KBM-7 (cell line): ENCODE measurements around the gene C1orf226.

ENCODE experiments used
- DNase-seq: peaks from one replicate; pipeline ENCODE4 v3.0.0-alpha.2; 2015
- in situ Hi-C: fragments of 300-500 bp; cut with MboI; formaldehyde crosslinking; loops from 2 replicates; pipeline ENCODE4 v1.14.3; 2020; ENCODE audit warnings: low sequenced_read_pairs, low pct_unique_long_range_greater_than_20kb, mixed read lengths

Gene C1orf226

DNA sequence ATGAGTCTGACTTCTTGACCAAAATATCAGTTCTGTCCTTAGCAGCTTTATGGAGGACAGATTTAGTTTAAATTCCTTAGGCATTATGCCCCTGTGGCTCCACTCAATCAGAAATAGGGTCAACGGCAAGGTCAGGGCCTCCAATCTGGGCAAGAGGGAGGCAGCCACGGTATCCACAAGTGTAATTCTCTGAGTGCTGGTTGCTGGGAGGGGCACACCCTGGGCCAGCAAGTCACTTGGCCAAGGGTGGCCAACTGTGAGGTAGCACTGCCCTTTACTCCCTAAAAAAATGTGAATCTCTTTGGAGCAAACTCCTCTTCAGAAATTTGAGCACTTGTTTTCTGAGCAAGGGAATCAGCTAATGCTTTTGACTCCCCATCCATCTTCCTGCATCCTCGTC lies 17.7 kb upstream of the C1orf226 start:
- in situ Hi-C loops: no loop called here
- DNase-seq: no peak

DNA sequence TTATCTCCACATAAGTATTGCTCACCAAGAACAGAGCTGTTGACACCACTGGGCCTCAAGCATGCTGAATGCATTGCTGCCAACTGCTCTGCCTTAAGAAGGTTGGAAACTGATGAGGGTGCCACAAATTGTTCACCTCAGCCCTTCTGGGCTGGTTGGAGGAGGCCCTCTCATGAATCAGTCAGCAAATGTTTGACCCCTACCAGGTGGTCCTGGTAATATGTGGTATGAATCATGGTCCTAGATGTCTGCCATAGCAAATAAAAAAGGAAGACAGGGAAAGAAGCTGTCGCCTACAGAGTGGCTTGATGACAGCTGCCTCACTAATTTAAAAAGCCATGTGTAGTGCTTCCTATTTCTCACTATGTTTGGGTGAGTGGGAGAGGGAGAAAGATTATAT lies 17.0 kb upstream of the C1orf226 start:
- no peak for DNase-seq
- in situ Hi-C loops: no loop called here

DNA sequence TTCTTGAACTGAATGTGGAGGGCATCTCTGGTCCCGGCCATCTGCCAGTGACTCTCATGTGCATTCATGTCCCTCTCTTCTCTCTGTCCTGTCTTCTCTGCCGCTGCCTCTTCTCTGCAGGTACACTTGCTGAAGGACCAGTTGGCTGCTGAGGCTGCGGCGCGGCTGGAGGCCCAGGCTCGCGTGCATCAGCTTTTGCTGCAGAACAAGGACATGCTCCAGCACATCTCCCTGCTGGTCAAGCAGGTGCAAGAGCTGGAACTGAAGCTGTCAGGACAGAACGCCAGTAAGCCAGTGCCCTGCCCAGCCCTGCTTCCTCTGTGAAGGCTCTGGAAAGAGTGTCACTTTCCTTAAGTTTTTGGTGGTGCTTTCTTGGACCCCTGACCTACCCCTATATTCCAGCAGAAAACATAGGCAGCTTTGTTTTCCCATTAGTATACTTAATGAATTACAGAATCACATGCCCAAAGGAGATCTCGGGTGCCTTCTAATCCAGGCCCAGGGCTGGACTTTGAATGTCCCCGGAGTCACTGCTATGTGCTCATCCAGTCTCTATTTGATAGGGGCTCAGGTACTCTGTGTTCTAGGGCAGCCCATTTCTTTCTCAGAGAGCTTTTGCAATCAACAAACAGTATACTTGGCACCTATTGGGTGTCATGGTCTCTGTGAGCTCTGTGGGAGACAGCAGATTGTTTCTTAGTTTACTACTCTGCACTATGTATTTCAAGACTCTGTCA lies 16.1 kb upstream of the C1orf226 start:
- in situ Hi-C loops: no loop called here
- no peak for DNase-seq

DNA sequence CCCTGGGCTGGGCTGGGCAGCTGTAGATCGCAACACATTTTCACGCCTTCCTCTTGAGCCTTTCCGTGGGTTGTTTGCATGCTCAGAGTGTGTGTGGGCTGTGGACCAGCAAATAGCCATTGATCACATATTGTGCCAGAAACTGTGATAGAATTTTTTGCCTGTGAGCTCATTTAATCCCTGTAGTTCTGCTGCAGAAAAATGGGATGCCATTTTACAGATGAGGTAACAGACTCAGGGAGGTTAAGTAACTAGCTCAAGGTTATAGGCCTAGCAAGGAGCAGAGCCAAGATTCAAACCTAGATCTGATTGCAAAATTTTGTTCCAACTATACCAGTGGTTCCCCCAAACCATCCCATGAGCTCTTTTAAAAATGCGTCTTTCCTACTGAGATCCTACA lies 15.4 kb upstream of the C1orf226 start:
- in situ Hi-C loops: no loop called here
- DNase-seq: no peak

DNA sequence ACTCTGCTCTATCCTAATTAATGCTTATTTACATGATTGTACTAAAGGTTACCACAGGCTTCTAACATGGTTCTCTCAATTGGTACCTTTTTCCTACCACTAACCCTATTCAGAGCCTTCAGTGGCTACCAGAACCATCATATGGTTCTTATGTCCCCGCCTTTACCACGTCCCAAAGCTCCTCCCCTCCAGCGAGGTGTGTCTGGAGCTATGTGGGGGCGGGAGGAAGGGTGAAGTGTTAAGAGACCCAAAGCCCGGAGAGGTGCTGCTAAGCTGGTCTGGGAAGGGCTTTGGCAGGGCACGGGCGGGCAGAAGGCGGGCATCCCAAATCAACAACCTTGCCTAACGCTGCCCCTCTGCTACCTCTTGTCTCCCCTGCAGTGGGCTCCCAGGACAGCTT lies 14.9 kb upstream of the C1orf226 start:
- no peak for DNase-seq
- in situ Hi-C loops: no loop called here

DNA sequence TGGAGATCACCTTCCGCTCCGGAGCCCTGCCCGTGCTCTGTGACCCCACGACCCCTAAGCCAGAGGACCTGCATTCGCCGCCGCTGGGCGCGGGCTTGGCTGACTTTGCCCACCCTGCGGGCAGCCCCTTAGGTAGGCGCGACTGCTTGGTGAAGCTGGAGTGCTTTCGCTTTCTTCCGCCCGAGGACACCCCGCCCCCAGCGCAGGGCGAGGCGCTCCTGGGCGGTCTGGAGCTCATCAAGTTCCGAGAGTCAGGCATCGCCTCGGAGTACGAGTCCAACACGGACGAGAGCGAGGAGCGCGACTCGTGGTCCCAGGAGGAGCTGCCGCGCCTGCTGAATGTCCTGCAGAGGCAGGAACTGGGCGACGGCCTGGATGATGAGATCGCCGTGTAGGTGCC lies 14.5 kb upstream of the C1orf226 start:
- in situ Hi-C loops: no loop called here
- DNase-seq: no peak

DNA sequence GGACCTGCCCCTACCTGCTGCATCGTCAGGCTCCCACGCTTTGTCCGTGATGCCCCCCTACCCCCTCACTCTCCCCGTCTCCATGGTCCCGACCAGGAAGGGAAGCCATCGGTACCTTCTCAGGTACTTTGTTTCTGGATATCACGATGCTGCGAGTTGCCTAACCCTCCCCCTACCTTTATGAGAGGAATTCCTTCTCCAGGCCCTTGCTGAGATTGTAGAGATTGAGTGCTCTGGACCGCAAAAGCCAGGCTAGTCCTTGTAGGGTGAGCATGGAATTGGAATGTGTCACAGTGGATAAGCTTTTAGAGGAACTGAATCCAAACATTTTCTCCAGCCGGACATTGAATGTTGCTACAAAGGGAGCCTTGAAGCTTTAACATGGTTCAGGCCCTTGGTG lies 13.8 kb upstream of the C1orf226 start:
- no peak for DNase-seq
- in situ Hi-C loops: no loop called here

DNA sequence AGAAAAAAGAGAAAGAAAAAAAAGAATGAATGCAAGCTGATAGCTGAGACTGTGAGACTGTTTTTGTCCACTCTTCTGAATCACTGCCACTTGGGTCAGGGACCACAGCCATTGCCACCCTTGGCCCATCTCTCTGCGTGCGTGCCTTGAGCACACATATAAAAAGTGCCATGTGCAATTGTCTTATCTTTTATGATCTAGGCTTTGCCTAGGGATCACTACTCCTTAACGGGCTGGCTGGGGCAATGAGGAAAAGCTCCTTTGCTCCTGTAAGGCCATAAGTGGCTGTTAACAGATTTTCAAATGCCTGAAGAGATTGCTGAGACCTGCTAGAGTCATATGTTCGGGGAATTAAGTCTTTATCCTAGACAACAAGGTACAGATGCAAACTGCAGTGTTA lies 13.1 kb upstream of the C1orf226 start:
- in situ Hi-C loops: no loop called here
- DNase-seq: no peak

DNA sequence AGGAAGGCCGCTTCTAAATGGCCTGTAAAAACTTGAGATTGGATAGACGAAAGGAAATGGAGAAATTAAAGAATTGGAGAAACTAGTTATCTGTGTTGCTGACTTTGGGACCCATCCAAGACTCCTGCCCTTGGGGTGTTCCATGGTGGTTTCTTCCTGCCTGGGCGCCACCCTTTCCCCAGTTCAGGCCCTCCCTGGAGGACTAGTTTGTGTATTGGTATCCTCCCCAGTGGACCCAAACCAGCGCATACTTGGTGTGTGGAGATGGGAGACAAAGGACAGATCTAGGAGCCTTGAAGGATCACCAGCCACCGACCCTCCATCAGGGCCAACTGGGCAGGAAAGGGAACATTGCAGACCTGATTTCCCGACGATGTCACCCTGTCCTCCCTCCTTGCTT lies 12.0 kb upstream of the C1orf226 start:
- in situ Hi-C loops: no loop called here
- no peak for DNase-seq

DNA sequence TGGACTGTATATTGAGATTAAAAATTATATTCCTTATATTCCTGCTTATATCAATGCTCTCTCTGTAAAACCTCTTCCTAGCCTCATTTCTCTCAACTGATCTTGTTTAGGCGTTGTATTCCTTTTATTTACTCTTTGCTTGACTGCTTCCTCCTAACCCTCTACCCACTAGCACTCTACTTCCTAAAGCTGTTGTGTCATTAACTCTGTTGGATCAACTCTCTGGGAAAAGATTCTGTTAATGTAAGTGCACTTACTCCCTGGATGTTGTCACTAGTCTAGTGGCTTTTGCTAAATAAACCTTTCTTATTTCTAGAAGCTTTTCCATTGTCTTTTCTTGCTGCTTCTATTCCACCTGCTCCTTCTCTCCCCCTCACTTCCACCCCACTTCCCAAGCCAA lies 11.4 kb upstream of the C1orf226 start:
- DNase-seq: no peak
- in situ Hi-C loops: no loop called here

DNA sequence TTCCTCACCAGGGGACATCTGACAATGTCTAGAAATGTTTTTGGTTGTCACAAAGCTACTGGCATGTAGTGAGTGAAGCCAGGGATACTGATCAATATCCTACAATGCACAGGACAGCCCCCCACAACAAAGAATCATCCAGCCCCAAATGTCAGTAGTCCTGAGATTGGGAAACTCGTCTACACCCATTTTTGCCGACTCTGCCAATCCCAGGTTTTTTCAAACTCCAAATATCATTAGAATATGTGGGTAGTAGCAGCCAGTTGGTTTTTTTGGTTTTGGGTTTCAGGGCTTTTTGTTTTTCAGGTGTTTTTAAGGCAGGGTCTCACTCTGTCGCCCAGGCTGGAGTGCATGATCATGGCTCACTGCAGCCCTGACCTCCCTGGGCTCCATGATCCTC lies 10.8 kb upstream of the C1orf226 start:
- in situ Hi-C loops: no loop called here
- DNase-seq: no peak

DNA sequence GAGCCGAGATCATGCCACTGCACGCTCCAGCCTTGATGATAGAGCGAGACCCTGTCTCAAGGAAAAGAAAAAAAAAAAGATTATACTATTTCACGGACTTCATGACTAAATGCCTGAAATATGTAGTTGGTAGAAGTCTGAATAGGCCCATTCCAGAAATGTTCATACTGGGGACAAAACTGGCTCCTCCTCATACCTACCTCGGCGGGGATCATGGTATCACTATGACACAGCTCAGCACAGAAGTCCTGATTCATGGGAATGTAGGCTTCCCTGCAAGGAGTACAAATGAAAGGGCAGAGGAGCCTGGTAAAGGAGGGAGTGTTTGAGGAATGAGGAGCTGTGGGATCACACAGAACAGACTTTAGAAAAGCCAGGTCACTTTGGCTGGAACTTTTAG lies 9.9 kb upstream of the C1orf226 start:
- DNase-seq: no peak
- in situ Hi-C loops: no loop called here

DNA sequence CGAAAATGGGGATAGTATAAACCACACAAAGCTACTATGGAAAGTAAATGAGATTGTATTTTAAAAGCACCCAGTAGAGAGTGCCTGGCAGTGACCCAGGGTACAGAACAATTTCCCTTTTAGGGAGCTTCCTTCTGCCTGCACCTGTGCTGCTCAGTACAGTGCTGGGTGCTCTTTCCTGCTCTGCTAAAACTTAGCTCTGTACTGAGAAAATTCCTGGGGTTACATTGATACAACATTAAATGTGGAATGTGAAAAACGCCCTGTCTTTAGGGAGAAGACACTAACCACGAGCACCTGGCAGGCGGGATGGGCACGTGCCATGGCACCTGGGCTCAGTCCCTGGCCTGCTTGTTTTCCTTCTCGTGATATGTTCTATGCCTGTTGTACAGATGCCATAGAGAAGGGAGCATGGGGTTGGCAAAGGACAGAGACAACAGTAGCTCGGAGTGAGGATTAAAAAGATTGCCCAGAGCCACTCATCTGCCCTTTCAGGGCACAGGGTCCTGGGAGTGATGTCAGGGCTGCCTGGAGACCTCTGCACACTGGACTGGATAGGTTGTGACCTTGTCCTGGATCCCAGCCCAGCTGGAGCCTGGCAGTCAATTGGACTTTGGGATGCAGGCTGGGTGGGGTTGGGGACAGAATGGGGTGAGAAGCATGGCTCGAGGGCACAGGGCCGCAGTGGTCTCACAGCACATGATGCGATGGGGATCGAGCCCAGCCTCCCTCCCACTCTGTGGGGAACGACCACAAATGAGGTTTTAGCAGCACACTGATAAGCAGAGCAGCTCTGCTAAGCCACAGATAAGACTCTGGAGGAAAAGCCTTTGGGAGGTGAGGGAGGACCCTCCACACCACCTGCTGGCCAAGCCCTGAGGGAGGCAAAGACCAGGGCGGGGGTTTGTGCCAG lies 9.1 kb upstream of the C1orf226 start:
- no peak for DNase-seq
- in situ Hi-C loops: no loop called here

DNA sequence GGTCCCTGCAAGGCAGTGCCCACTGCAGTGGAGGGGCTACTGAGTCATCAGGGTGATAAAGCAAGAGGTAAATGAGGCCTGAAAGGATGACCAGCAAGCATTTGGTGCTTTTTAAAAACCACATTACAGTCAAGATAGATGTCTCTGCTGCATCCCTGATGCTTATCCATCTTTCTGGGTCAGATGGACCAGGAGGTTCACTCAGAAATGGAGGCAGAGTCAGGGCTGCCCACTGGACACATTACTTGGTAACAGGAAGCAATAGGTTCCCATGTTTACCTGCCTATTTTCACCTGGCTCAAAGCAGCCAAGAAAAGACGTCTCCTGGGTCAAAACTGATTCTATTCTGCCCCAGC lies 8.5 kb upstream of the C1orf226 start:
- DNase-seq: no peak
- in situ Hi-C loops: no loop called here

DNA sequence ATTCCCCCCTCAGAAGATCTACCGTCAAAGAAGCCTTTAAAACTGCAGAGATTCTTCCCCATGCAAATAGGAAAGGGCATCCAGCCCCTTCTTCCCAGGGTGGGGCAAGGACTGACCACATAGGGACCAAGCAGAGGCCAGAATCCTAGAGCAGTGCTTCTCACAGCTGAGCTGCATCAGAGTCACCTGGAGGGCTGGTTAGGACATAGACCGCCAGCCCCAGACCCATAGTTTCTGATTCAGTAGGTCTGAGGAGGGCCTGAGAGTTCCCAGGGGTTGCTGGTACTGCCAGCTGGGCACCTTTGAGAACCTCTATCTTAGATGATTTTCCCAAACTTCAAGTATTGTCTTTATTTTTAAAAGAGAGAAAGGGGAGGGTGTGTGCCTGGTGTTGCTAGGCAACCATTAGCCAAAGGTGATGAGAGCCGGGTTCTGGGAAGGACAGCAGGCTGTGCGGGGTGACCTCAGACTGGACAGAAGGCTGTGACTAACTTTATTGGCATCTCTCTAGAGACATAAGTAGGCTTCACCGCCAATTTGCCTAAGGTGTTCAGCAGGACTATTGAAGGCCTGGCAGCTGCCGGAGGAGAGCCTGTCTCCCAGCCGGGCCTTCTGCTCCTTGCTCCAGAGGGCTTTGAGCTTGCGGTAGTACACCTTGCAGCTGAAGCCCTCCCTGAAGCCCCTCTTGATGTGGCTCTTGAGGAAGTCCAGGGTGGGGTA lies 7.8 kb upstream of the C1orf226 start:
- in situ Hi-C loops: no loop called here
- no peak for DNase-seq

DNA sequence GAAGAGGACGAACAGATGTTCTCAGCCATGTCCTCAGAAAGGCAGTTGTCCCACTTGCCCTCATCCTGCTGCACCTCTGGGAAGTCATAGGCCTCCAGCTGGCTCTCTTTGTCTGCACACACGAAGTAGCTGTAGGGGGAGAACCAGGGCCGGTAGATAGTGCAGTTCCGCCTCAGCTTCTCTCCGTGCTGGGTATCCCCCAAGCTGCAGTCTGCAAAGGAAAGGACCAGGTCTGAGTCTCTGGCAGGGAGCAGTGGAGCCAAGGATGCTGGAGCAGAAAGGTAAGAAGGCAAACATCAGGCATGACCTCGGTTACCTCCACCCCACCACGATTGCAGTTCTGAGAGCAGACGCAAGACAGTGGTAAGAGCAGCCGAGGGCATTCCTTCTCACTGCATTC lies 7.1 kb upstream of the C1orf226 start:
- in situ Hi-C loops: no loop called here
- no peak for DNase-seq

DNA sequence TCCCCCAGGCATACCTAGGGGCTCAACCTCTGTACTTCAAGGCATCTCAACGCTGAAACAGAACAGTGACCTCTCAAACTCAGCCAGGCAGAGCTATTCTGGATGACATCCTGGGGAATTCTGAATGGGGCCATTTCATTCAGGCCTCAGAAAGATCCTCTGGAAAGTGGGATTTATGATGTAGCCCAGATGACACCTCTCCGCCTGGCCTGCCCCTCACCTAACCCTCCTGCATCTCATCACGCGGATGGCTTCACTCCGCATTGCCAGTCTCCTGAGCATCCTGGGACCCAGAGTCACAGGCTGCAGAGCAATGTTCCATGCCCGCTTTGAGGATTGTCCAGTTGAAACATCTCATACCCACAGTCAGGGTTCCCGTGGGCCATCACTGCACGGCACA lies 6.1 kb upstream of the C1orf226 start:
- DNase-seq: no peak
- in situ Hi-C loops: no loop called here

DNA sequence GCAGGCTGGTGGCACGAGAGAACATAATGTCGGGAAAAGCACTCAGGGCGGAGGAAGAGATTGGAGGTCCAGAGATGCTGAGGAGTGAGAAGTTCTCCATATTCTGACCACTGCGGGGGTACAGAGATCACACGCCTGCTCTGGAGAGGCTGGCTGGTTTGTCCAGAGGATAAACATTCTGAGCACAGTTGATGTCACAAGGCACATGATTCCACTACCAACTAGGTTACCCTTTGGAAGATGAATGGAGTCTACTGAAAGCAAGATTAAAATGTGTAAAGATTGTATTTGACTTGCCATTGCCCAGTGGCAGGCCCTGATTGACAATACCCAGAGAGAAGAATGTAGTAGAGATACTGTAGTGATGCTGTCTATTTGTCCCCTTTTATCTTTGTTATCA lies 4.8 kb upstream of the C1orf226 start, which contains the start of gene SPATA46:
Gene SPATA46 (minus strand): TSS at position 164 of the 400 bp plus-strand sequence. CDS start 64 bp downstream, at position 100.
- in situ Hi-C loops: no loop called here
- DNase-seq: no peak

DNA sequence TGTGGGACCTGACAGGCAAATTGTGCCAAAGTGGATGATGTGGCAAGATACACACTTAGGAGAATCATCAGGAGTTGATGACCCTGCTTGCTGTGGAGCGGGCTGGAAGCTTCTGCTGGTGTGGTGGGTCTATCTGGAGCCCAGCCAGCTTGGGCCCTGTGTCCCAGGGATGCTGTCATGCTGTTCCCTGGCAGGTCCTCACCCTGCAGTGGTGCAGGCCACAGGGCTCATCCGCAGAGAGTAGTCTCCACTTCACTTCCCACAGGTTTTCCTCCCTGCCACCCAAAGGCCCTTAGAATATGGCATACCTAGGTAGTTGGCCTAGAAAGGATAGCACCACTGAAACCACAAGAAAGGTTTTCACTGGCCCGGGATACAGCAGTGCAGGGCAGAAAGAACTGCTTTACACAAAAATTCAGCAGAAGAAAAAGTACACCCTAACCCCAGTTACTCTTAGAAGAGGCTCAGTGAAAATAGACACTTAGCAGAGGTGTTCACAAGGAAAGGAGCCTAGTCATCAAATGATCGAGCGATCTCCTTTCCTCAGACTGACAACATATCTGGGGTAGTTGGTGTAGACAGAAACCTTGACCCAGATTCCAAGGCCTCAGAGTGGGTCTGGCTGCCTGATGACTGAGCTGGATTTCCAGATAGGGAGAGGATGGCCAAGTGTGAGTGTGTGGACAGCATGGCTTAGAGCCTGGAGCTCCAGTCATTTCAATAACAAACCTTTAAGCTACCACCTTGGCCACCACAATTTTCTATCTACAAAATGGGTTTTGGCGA lies 1.3 kb upstream of the C1orf226 start:
- no peak for DNase-seq
- in situ Hi-C loops: no loop called here
